Lung (tissue), 12 donors: Measurements from ENCODE around the gene CCDC174. TPM values are rescaled to one million over a fixed set of nuclear protein-coding genes. Genes with fewer than 3 reads are reported as not detected.

Experiments
- ATAC-seq: fragments of 200-7000 bp; cut with Tn5 transposase; one replicate; pipeline ENCODE4 v1.9.1; 2020; ENCODE audit warnings: moderate number of reproducible peaks; ENCODE audit not compliant: insufficient read depth, low FRiP score
- DNase-seq, 3 donors: peaks; one replicate each; pipeline ENCODE4 v3.0.0-alpha.2; 2013 to 2017
- H3K27ac ChIP-seq, 2 donors: one replicate each; pipeline ENCODE4 v1.5.1; 2013; ENCODE audit warnings: mild to moderate bottlenecking in 2 of 2, moderate library complexity in 2 of 2, control low read depth in 1 of 2, inconsistent platforms in 1 of 2, low read depth in 1 of 2, low read length in 1 of 2
- H3K27me3 ChIP-seq, 3 donors: one replicate each; pipeline ENCODE4 v1.5.1; 2013; ENCODE audit warnings: low read length in 2 of 3; ENCODE audit not compliant: control insufficient read depth in 3 of 3, insufficient read depth in 3 of 3
- H3K36me3 ChIP-seq, 4 donors: one replicate each; pipeline ENCODE4 v1.5.1; 2013; ENCODE audit warnings: low read length in 4 of 4, mild to moderate bottlenecking in 1 of 4, moderate library complexity in 1 of 4; ENCODE audit not compliant: control insufficient read depth in 4 of 4, insufficient read depth in 4 of 4
- H3K4me1 ChIP-seq, 5 donors: one replicate each; pipeline ENCODE4 v1.5.1; 2013; ENCODE audit warnings: low read length in 5 of 5, mild to moderate bottlenecking in 2 of 5, moderate library complexity in 1 of 5; ENCODE audit not compliant: control insufficient read depth in 5 of 5, insufficient read depth in 5 of 5
- H3K4me3 ChIP-seq: one replicate; pipeline ENCODE4 v1.5.1; 2013; ENCODE audit warnings: mild to moderate bottlenecking, control low read depth, moderate library complexity
- H3K9ac ChIP-seq, 2 donors: one replicate each; pipeline ENCODE4 v1.5.1; 2013; ENCODE audit warnings: low read length in 2 of 2, control low read depth in 1 of 2; ENCODE audit not compliant: insufficient read depth in 1 of 2
- H3K9me3 ChIP-seq, 4 donors: one replicate each; pipeline ENCODE4 v1.5.1; 2013; ENCODE audit warnings: low read length in 3 of 4, mild to moderate bottlenecking in 1 of 4, moderate library complexity in 1 of 4; ENCODE audit not compliant: control insufficient read depth in 4 of 4, insufficient read depth in 3 of 4
- WGBS, 2 donors: extraction: QIAGEN DNeasy Blood & Tissue Kit; methylation state at CpG; one replicate each; pipeline ENCODE4 v1.1.7; 2013; 5-methylcytosine and 5-hydroxymethylcytosine counted together
- polyA plus RNA-seq, 2 donors: library from polyadenylated mRNA; stranded (reverse); fragments of 200-250 nt; gene quantifications; one replicate each; pipeline ENCODE4 v1.2.1, GENCODE V29; 2013
- total RNA-seq, 2 donors: library from RNA; depleted of rRNA in 1 of 2; stranded (reverse); fragments of >200 nt in 1 of 2; gene quantifications; one replicate each; pipeline ENCODE4 v1.2.1, GENCODE V29; 2014 to 2021
- TF ChIP-seq, protein P1 (sequence below): IDR thresholded peaks from 2 replicates; pipeline ENCODE4 v1.5.1; 2012; ENCODE audit warnings: mild to moderate bottlenecking; ENCODE audit errors: control extremely low read depth, extremely low read depth
- donor health status: control.
- donor health status: control.
- donor health status: Bipolar disorder and iron deficiency.
- donor health status: healthy.
- donor health status: DM: yes; HTN: yes; CAD: no.

CCDC174 gene
- total and polyA plus RNA-seq, 4 donors: 11.7 to 25.0 (median 19.7) TPM

DNA sequence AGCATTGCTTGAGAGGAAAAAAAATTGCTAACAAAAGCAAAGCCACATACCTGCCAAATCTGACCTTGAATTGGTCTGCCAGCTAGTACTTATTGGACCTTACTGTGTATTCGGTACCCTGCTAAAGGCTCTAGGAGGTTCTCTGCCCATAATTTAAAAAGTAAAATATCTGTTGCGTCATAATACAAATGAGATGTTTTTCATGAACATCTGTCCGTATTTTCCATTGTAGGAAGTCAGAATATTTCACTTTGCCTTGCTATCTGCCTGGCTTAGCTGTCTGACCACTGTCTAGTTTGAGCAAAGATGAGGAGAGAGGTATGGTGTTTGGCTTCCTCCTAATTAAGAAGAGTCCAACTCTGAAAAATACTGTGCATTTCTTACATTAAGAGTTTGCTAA, 12.6 kb downstream of the CCDC174 start:
- no peak for ATAC-seq
- no peaks in the 10 kb centered on the region for H3K27me3 ChIP-seq
- H3K9me3 ChIP-seq: peaks cover 0 to 2% (median 0%) of the 10 kb centered on the region in 4 donors
- peaks cover 48 to 75% (median 61%) of the 10 kb centered on the region in 4 donors for H3K36me3 ChIP-seq
- DNase-seq: no peak
- H3K4me1 ChIP-seq: no peaks in the 10 kb centered on the region
- no peak overlapping the region for H3K27ac ChIP-seq
- H3K4me3 ChIP-seq: no peak overlapping the region
- H3K9ac ChIP-seq: no peak overlapping the region
- WGBS, 2 donors: 87 to 88% methylated on average over 3 of the region's 3 CpGs
- TF ChIP-seq, protein P1, sequence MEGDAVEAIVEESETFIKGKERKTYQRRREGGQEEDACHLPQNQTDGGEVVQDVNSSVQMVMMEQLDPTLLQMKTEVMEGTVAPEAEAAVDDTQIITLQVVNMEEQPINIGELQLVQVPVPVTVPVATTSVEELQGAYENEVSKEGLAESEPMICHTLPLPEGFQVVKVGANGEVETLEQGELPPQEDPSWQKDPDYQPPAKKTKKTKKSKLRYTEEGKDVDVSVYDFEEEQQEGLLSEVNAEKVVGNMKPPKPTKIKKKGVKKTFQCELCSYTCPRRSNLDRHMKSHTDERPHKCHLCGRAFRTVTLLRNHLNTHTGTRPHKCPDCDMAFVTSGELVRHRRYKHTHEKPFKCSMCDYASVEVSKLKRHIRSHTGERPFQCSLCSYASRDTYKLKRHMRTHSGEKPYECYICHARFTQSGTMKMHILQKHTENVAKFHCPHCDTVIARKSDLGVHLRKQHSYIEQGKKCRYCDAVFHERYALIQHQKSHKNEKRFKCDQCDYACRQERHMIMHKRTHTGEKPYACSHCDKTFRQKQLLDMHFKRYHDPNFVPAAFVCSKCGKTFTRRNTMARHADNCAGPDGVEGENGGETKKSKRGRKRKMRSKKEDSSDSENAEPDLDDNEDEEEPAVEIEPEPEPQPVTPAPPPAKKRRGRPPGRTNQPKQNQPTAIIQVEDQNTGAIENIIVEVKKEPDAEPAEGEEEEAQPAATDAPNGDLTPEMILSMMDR: no peak

DNA sequence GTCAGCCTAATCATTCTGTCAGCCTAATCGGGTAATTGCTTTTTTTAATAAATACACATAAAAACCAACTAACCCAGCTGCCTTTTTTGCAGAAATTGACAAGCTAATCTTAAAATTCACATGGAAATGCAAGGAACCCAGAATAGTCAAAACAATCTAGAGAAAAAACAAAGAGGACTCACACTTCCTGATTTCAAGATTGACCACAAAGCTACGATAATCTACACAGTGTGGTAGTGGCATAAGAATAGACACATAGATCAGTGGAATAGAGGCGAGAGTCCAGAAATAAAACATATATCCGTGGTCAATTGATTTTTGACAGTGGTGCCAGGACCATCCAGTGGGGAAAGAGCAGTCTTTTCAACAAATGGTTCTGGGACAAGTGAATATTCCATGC, 21.0 kb downstream of the CCDC174 start:
- DNase-seq (no peak), ATAC-seq (no peak)
- 69 to 78% methylated on average over 4 of the region's 4 CpGs for WGBS, 2 donors
- Histone ChIP-seq H3K27ac (no peak overlapping the region), H3K36me3 (peaks cover 15 to 38% (median 31%) of the 10 kb centered on the region in 4 donors), H3K4me1 (no peaks in the 10 kb centered on the region), H3K9me3 (no peaks in the 10 kb centered on the region), H3K9ac (no peak overlapping the region), H3K4me3 (no peak overlapping the region), H3K27me3 (no peaks in the 10 kb centered on the region)
- TF ChIP-seq, protein P1: no peak

DNA sequence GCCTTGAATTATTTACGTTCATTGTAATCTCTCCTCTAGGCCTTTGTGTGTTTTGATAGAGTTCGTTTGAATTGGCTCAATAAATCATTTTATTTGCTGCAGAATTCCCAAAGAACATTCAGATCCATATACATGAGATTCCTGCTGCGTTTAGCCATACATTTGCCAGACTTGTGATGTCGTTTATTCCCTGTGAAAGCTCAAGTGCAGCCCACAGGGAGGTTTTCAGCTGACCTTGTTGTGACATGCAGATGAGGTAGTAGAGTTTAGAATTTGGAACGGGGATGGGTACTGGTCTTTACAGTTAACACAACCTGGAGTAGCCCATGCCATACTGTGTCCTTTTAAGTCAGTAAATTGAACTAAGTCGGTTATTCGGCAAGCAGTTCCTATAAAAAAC, 23.3 kb downstream of the CCDC174 start, which contains the start of gene C3orf20:
Gene C3orf20, plus strand, starts transcription at position 301 of the 400 bp plus-strand sequence. CDS start 7,573 bp downstream, outside the sequence.
- DNase-seq (no peak), ATAC-seq (no peak)
- no peaks in the 10 kb centered on the region for H3K27me3 ChIP-seq
- no peak within 1 kb of the TSS for H3K27ac ChIP-seq
- WGBS, 2 donors: 84 to 87% methylated on average over 7 of the region's 7 CpGs
- peaks cover 15 to 30% (median 19%) of the 10 kb centered on the region in 4 donors for H3K36me3 ChIP-seq
- TF ChIP-seq, protein P1: no peak
- H3K9me3 ChIP-seq: peaks cover 0 to under 1% (median 0%) of the 10 kb centered on the region in 4 donors
- no peaks in the 10 kb centered on the region for H3K4me1 ChIP-seq
- H3K4me3 ChIP-seq: no peak within 1 kb of the TSS
- no peak within 1 kb of the TSS for H3K9ac ChIP-seq

DNA sequence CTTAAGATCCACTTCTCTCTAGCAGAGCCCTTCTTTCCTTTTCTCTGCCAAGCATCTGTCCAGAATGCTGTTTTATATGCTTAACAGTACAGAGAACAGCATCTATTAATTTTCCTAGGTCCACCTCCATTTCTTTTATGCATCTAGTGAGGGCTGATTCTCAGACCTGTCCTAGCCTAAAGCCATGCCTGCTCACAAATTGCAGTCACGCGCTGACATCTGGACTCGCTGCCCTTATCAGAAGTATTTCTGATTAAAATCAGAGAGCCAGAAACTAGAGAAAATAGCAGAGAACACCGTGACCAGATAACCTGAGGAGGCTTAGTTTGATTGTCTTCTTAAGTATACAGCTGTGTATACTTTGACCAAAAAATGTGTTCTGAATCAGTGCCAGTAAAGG, 25.3 kb downstream of the CCDC174 start:
- WGBS, 2 donors: 79 to 87% methylated on average over 4 of the region's 4 CpGs
- Histone ChIP-seq H3K27ac (no peak overlapping the region), H3K36me3 (peaks cover under 1 to 11% (median 7%) of the 10 kb centered on the region in 4 donors), H3K4me3 (no peak overlapping the region), H3K9me3 (peaks cover 0 to 4% (median 1%) of the 10 kb centered on the region in 4 donors), H3K27me3 (no peaks in the 10 kb centered on the region), H3K4me1 (no peaks in the 10 kb centered on the region), H3K9ac (no peak overlapping the region)
- DNase-seq: no peak
- no peak for ATAC-seq
- TF ChIP-seq, protein P1: no peak
